HUDEP-2 (cell line): Measurements from ENCODE around the gene KRTAP4-11.
"Not testable (repeated sequence)": the region's sequence is repeated elsewhere in the genome, so short reads cannot be mapped to it uniquely, and the experiment has no call there.

Source experiments
- DNase-seq, 76 experiments: peaks; one replicate each; lab custom pipeline; 2025; ENCODE audit not compliant: unreplicated experiment in 76 of 76; lab: John Stamatoyannopoulos, UW

Gene KRTAP4-11

DNA sequence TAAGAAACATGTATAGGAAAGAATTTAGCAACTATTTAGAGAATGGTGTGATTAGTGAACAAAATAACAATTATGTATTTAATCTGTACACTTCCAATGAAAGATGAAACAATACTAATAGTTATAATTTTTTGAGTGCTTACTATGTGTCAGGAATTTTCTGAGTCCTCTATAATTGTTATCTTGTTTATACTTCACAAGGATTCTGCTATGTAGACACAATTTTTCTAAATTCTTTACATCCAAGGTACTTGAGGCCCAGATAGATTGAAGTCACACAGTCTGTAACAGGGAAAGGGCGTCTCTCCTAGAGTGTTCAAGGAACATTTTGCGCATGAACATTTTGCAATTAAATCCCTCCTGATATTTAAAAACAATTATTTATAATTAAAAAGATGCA, 6.9 kb upstream of the KRTAP4-11 start:
- DNase-seq, result no peak

DNA sequence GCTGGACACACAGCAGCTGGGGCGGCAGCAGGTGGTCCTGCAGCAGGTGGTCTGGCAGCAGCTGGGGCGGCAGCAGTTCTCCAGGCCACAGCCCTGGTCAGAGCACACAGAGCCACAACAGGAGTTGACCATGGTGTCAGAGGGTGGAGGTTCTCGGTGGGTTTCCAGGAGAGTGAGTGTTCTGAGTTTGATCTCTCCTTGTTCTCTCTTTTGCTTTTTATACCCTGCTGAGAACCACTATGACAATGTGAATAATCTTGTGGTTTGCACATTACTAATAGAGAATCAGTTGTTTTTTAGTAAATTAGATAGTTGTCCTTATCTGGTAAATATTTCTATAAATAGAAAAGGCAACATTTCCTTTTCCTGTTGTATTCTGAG, 5.8 kb upstream of the KRTAP4-11 start, which contains the start of gene KRTAP4-12:
Gene KRTAP4-12 (minus strand): TSS at position 192 of the 381 bp plus-strand sequence. CDS start 60 bp downstream, at position 132.
- not testable (repeated sequence) for DNase-seq

DNA sequence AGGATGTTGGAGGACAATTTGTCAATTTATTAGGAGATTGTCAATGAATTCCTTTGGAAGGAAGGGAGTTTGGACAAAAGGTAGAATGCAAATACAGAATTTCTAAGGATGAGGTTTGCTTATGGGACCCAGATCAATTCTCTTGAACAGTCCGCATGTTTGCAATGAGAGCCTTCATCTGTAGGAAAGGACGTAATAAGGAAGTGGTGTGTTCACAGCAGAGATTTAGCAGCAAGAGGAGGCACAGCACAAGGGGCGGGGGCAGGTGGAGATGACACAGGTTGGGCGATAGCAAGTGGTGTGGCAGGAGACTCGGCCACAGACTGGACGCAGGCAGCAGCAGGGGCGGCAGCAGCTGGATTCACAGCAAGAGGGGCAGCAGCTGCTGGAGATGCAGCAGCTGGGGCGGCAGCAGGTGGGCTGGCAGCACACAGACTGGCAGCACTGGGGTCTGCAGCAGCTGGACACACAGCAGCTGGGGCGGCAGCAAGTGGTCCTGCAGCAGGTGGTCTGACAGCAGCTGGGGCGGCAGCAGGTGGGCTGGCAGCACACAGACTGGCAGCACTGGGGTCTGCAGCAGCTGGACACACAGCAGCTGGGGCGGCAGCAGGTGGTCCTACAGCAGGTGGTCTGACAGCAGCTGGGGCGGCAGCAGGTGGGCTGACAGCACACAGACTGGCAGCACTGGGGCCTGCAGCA, 5.3 kb upstream of the KRTAP4-11 start:
- not testable (repeated sequence) for DNase-seq

DNA sequence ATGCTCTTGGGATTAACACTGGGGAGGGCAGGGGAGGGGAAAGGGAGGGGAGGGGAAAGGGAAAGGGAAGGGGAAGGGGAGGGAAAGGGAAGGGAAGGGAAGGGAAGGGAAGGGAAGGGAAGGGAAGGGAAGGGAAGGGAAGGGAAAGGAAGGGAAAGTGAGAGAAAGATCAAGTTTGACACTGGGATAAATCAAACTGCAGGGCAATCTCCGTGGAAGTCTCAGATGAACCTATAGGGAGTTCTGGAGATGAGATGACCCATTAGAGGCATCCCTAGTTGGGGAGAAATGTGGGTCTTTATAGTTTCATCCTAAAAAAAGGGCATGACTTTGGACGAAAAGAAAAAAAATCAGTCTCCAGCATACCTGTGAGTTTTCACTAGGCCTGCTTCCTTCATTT, 3.6 kb upstream of the KRTAP4-11 start:
- no peak for DNase-seq

DNA sequence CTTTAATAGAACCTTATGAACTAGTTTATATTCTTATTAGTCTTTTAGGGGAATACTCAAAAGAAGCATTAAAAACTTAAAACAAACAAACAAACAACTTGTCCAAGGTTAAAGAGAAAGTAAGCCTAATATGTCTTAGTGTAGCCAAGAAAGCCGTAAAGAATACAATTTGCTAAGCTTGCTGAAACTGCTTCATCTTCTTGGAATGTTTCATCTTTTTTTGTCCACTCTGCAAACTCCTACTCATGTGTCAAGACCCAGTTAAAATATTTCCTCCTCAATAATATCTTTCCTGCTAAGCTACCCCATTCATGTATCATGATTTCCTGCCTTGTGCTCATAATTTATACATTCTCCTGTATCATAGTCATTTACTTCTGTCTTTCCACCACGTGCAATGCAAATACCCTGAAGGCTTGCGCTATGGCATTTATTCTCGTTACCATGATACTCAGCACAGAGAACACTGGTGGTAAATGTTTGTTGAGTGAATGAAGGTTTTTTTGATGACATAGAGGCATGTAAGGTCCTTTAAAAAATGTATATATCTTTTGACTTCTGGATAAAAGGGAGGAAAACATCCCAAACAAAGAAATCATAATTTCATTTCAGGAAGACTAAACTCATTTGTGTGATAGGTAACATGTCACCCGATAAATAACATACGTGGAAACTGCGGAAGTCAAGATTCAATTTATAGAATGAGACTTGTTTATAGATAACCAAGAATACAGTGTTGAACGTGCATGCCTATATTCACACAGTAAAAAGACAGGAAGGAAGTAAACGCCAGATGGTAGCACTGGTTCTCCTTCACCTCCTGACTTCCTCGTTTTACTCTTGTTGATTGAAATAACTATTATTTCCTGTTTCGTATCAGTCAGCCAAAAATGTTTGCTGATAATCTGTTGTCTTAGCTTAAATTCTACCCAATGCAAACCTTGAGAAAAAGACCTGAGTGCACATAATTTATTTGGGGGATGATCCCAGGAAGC, 1.8 kb upstream of the KRTAP4-11 start:
- DNase-seq, result not testable (repeated sequence)

DNA sequence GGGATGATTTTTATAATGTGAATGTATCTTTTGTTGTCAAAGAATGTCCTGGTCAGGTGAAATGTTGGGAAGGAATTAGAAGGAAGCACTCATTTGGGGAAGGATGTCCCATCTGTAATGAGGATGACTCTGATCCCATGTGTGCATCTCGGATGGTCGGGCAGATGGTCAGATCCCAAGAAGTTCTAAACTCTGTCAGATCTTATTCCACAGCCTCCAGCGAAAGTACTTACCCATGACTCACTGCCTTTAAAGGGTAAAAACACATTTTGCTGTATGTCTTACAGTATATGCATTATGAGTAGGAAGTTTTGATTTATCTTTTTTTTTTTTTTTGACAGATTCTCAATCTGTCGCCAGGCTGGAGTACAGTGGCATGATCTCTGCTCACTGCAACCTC, 548 bp upstream of the KRTAP4-11 start:
- DNase-seq, result no peak

DNA sequence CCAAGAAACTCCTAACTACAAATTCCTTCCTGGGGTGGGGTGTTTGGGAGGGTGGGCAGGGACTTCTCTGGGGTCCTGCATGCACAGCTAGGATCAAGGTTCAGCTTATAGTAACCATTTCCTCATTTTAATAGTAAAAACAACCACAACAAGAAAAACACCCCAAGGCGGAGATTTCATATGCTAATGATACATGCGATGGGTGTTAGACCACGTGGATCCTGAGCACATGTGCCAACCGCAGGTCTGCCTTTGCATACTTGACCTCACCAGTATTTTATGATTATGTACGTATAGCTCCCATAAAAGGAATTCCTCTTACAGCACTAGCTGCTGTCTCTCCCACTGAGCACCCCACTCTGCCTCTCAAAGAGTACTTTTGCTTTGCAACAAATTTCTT, 1.9 kb downstream of the KRTAP4-11 start:
- no peak for DNase-seq

DNA sequence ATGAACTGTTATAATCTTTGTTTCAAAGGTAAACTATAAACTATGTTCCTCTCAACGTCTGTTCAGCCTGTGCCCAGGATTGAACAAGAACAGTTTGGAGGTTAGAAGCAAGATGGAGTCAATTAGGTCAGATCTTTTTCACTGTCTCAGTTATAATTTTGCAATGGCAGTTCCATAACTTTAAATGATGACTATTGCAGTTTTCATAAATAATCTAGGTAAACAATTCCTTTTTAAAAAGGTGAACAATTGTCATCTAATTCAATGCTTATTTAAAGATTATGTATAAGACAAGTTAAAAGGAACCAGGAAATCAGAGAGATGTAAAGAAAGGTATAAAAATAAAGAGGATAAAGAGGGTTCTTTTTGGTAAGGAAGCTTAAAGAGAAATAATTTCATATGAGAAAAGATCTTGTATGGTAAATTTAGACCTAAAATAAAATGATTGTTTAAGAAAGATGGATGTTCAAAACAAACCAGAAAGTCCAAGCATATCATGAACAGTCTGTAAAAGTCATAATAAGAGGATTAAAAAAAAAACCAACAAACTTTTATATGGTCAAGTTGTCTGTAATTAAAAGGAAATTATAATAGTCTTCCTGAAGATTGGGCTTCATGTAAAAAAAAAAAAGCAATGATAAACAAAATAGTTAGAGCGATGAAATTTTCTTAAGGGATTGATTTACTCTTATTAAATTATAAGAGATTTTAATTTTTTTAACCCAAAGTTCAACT, 6.9 kb downstream of the KRTAP4-11 start:
- DNase-seq, result no peak

DNA sequence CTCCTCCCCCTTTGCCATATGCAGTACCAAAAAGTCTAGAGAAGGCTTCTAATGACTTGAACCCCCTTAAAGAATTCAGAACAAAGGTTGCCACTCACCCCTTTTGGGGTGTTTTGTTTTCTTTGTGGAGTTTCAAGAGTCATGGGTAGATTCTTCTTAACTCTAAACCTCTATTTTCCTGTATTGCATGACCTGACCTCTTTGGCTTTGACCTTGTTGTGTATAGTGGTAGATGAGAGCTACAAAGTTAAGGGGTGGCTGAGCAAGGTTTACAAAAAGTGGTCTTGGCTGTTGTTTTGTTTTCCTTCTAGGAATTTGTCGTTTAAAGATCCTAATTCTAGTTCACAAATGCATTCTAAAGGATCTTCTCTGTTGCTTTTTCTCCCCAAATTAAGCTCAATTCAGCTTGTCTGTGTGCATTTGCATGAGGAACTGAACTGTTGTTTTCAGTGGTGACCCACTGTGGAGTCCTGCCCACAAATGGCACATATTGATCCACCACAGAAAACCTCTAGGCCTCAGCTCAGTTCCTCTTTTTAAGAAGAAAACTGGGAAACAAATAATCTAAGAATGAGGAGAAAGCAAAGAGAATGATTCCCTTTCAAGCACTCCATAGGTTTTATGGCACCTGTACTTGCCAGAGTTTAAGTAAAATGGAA, 9.3 kb downstream of the KRTAP4-11 start:
- not testable (repeated sequence) for DNase-seq

DNA sequence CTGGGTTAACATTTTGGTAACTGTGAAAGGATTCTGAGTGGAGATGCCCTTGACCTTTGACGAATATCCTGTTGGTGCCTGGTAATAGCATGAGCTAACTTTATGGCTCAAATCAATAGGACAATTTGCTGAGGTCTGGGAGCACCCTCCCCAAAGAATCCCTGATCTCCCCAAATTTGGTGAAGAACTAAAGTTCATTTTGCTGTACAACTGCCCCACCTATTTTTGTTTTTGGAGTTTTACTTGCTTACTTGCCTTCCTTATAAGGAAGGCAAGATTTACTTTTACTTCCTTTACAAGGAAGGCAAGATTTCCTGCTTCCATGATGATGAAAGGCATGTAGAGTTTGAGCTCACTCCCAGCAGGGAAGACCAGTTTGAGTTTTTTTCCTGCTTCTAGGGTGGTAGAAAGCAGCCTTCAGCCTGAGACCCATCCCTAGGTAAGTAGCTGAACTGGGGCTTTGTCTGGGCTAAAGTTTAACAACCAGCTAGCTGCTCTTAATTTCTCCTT, 10.2 kb downstream of the KRTAP4-11 start:
- no peak for DNase-seq

DNA sequence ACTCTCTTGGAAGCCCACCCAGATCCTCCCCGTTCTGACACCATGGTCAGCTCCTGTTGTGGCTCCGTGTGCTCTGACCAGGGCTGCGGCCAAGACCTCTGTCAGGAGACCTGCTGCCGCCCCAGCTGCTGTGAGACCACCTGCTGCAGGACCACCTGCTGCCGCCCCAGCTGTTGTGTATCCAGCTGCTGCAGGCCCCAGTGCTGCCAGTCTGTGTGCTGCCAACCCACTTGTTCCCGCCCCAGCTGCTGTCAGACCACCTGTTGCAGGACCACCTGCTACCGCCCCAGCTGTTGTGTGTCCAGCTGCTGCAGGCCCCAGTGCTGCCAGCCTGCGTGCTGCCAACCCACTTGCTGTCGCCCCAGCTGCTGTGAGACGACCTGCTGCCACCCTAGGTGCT, 12.8 kb downstream of the KRTAP4-11 start, which contains the start of gene KRTAP4-9:
Gene KRTAP4-9 (plus strand): TSS at position 43 of the 400 bp plus-strand sequence. CDS start 0 bp downstream, at position 43.
- DNase-seq, result not testable (repeated sequence)

DNA sequence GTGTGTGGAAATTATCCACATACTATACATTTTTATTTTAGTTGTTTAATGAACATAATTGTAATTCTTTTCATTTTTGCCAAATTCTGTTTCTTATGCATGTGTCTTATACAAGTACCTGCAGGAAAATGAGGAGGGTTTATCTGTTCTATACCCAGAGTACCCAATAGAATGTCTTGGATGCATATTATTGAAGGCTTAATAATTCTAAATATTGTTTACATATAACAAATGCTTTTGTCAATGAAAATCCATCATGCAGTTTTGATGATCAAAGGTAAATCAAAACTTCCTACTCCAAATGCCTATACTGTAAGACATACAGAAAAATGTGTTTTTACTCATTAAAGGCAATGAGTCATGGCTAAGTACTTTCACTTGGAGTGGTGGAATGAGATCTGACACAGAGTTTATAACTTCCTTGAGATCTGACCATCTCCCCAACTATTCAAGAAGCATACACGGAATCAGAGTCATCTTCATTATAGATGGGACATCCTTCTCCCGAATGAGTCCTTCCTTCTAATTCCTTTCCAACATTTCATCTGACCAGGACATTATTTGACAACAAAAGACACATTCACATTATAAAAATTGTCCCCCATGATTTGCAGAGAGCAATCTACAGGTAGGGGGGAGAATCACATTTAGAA, 13.7 kb downstream of the KRTAP4-11 start:
- DNase-seq, result not testable (repeated sequence)

DNA sequence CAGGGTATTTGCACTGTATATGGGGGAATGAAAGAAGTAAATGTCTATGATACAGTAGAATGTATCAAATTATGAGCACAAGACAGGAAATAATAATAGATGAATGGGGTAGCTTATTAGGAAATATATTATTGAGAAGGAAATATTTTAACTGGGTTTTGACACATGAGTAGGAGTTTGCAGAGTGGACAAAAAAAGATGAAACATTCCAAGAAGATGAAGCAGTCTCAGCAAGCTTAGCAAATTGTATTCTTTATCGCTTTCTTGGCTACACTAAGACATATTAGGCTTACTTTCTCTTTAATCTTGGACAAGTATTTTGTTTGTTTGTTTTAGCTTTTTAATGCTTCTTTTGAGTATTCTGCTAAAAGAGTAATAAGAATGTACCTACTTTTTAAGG, 14.3 kb downstream of the KRTAP4-11 start:
- no peak for DNase-seq

DNA sequence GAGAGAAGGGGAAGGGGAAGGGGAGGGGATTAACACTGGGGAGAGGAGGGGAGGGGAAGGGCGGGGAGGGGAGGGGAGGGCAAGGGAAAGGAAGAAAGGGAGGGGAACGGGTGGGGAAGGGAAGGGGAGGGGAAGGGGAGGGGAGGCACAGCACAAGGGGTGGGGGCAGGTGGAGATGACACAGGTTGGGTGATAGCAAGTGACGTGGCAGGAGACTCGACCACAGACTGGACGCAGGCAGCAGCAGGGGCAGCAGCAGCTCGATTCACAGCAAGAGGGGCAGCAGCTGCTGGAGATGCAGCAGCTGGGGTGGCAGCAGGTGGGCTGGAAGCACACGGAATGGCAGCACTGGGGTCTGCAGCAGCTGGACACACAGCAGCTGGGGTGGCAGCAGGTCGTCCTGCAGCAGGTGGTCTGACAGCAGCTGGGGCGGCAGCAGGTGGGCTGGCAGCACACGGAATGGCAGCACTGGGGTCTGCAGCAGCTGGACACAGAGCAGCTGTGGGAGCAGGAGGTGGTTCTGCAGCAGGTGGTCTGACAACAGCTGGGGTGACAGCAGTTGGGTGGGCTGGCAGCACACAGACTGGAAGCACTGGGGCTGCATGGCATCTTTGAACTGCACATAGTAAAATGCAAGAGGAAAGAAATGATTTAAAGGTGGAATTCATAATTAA, 16.4 kb downstream of the KRTAP4-11 start, which contains the start of gene KRTAP4-16:
Gene KRTAP4-16 (minus strand): TSS at position 624 of the 674 bp plus-strand sequence. CDS start 0 bp downstream, at position 624.
- DNase-seq, result no peak

DNA sequence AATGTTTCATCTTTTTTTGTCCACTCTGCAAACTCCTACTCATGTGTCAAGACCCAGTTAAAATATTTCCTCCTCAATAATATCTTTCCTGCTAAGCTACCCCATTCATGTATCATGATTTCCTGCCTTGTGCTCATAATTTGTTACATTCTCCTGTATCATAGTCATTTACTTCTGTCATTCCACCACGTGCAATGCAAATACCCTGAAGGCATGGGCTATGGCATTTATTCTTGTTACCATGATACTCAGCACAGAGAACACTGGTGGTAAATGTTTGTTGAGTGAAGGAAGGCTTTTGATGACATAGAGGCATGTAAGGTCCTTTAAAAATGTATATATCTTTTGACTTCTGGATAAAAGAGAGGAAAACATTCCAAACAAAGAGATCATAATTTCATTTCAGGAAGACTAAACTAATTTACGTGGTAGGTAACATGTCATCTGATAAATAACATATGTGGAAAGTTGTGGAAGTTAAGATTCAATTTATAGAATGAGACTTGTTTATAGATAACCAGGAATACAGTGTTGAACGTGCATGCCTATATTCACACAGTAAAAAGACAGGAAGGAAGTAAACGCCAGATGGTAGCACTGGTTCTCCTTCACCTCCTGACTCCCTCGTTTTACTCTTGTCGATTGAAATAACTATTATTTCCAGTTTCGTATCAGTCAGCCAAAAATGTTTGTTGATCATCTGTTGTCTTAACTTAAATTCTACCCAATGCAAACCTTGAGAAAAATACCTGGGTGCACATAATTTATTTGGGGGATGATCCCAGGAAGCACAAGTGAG, 18.3 kb downstream of the KRTAP4-11 start:
- DNase-seq, result not testable (repeated sequence)

DNA sequence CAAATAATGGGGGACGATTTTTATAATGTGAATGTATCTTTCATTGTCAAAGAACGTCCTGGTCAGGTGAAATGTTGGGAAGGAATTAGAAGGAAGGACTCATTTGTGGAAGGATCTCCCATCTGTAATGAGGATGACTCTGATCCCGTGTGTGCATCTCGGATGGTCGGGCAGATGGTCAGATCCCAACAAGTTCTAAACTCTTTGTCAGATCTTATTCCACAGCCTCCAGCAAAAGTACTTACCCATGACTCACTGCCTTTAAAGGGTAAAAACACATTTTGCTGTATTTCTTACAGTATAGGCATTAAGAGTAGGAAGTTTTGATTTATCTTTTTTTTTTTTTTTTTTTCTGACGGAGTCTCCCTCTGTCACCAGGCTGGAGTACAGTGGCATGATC, 19.7 kb downstream of the KRTAP4-11 start:
- no peak for DNase-seq

DNA sequence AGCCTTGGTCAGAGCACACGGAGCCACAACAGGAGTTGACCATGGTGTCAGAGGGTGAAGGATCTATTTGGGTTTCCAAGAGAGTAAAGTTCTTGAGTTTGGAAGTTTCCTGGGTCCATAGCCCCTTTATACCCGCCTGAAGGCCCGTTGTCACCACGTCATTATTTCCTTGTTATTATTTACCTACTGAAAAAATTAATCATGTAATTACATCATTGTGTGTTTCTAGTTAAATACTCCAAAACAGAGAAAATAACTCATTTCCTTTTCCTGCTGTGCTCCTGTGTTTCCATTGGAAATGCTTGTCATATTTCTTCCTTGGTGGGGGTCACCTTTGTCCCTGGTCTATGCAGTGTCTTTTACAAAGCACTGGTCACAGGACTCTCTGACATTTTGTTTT, 20.1 kb downstream of the KRTAP4-11 start, which contains the start of gene KRTAP4-8:
Gene KRTAP4-8 (minus strand): TSS at position 101 of the 400 bp plus-strand sequence. CDS start 58 bp downstream, at position 43.
- DNase-seq, result no peak

DNA sequence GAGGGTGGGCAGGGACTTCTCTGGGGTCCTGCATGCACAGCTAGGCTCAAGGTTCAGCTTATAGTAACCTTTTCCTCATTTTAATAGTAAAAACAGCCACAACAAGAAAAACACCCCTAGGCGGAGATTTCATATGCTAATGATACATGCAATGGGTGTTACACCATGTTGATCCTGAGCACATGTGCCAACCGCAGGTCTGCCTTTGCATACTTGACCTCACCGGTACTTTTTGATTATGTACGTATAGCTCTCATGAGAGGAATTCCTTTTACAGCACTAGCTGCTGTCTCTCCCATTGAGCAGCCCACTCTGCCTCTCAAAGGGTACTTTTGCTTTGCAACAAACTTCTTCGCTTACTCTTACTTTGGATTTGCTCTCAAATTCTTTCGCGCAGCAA, 22.1 kb downstream of the KRTAP4-11 start:
- DNase-seq, result no peak
